GM12878 (cell line): ENCODE data around the gene GPC6. TPM values are rescaled to one million over a fixed set of nuclear protein-coding genes. Genes with fewer than 3 reads are reported as not detected.

Experiments
- ATAC-seq: fragments of 200-7000 bp; cut with Tn5 transposase; 3 replicates; pipeline ENCODE4 v1.9.1; 2020; ENCODE audit warnings: mild to moderate bottlenecking, moderate library complexity
- BruUV-seq: library from RNA; stranded (reverse); fragments of 400-500 nt; replicated peaks from 2 replicates; lab custom pipeline; 2021; lab: Mats Ljungman, UMichigan
- CTCF ChIA-PET: fragments of 300-600 bp; sonication (Branson Sonifier 250); formaldehyde crosslinking; extraction: SDS; loops from one replicate; lab custom pipeline; 2021; ENCODE audit warnings: inconsistent platforms; lab: Yijun Ruan, JAX
- POLR2A ChIA-PET: fragments of 350-600 bp; formaldehyde crosslinking; extraction: SDS; loops from one replicate; lab custom pipeline; 2021; ENCODE audit warnings: inconsistent platforms; lab: Charles Lee
- RAD21 ChIA-PET: fragments of 300-600 bp; sonication (Branson Sonifier 250); formaldehyde crosslinking; loops from one replicate; lab custom pipeline; 2023; ENCODE audit warnings: antibody characterized with exemption; ENCODE audit not compliant: unreplicated experiment; lab: Charles Lee
- SMC1A ChIA-PET: fragments of 300-600 bp; sonication (Branson Sonifier 250); formaldehyde crosslinking; loops from one replicate; lab custom pipeline; 2023; ENCODE audit not compliant: unreplicated experiment, uncharacterized antibody; lab: Charles Lee
- DNase-seq: peaks from one replicate; pipeline ENCODE4 v3.0.0-alpha.2; 2011; ENCODE audit warnings: low read depth, low spot score
- FAIRE-seq: peaks from 3 replicates; lab custom pipeline; 2011; peaks lifted over from hg19 to GRCh38; lab: Jason Lieb, UNC
- H2AFZ ChIP-seq: 2 replicates; pipeline ENCODE4 v1.6.0; 2011; ENCODE audit warnings: low read depth, low read length, control low read depth; ENCODE audit not compliant: control insufficient read depth
- H3K27ac ChIP-seq: 2 replicates; pipeline ENCODE4 v1.5.1; 2011; ENCODE audit warnings: control low read depth; ENCODE audit not compliant: control insufficient read depth, insufficient read depth
- H3K27me3 ChIP-seq, 2 experiments: replicated peaks in 1 of 2; 2 replicates each; pipeline versions ENCODE4 v1.6.0 to v1.6.1; 2011; ENCODE audit warnings: low read length in 1 of 2; ENCODE audit not compliant: control insufficient read depth in 2 of 2, insufficient read depth in 2 of 2
- H3K36me3 ChIP-seq, 2 experiments: 2 replicates each; pipeline ENCODE4 v1.5.1; 2011; ENCODE audit warnings: low read length in 1 of 2; ENCODE audit not compliant: control insufficient read depth in 2 of 2, insufficient read depth in 2 of 2
- H3K4me1 ChIP-seq: 2 replicates; pipeline ENCODE4 v1.6.1; 2011; ENCODE audit warnings: mild to moderate bottlenecking, low read length, moderate library complexity, mixed read lengths; ENCODE audit not compliant: control insufficient read depth, insufficient read depth
- H3K4me2 ChIP-seq: 2 replicates; pipeline ENCODE4 v1.6.0; 2011; ENCODE audit warnings: control low read depth; ENCODE audit not compliant: control insufficient read depth, insufficient read depth
- H3K4me3 ChIP-seq: fragments of 200-600 bp; sonication (generic); 2 replicates; pipeline ENCODE4 v1.5.1; 2016
- H3K79me2 ChIP-seq: 2 replicates; pipeline ENCODE4 v1.6.0; 2011; ENCODE audit warnings: low read length; ENCODE audit not compliant: control insufficient read depth, insufficient read depth
- H3K9ac ChIP-seq: 2 replicates; pipeline ENCODE4 v1.8.0; 2011; ENCODE audit warnings: low read length, control low read depth, mixed read lengths; ENCODE audit not compliant: control insufficient read depth, insufficient read depth
- H3K9me3 ChIP-seq: replicated peaks from 3 replicates; pipeline ENCODE4 v1.5.1; 2011; ENCODE audit warnings: mild to moderate bottlenecking, low read length; ENCODE audit not compliant: control insufficient read depth, insufficient read depth
- H4K20me1 ChIP-seq: 2 replicates; pipeline ENCODE4 v1.6.0; 2011; ENCODE audit not compliant: control insufficient read depth, insufficient read depth
- EP300 ChIP-seq, 2 experiments: fragments of 150-350 bp in 1 of 2; IDR thresholded peaks; 2 replicates each; pipeline ENCODE4 v1.6.1; 2011 to 2012; ENCODE audit warnings: low read depth in 2 of 2, low read length in 2 of 2, borderline replicate concordance in 1 of 2, improper control_type of control experiment in 1 of 2, inconsistent platforms in 1 of 2; ENCODE audit not compliant: control insufficient read depth in 1 of 2
- ETV6 ChIP-seq, 2 experiments: fragments of 450-650 bp in 1 of 2; IDR thresholded peaks in 1 of 2; conservative IDR thresholded peaks in 1 of 2; 2 replicates each; pipeline ENCODE4 v1.6.1; 2014; ENCODE audit warnings: antibody characterized with exemption in 1 of 2, borderline replicate concordance in 1 of 2, low read depth in 1 of 2, mild to moderate bottlenecking in 1 of 2, moderate library complexity in 1 of 2
- IRF3 ChIP-seq: fragments of 450-650 bp; IDR thresholded peaks from 2 replicates; pipeline ENCODE4 v1.6.1; 2014; ENCODE audit warnings: mild to moderate bottlenecking
- NFYA ChIP-seq: IDR thresholded peaks from 2 replicates; pipeline ENCODE4 v1.6.1; 2011; ENCODE audit warnings: low read depth, mild to moderate bottlenecking, low read length, improper control_type of control experiment, borderline replicate concordance
- RELA ChIP-seq: fragments of 450-650 bp; IDR thresholded peaks from 2 replicates; pipeline ENCODE4 v1.8.0; 2014; ENCODE audit warnings: borderline replicate concordance; ENCODE audit not compliant: partially characterized antibody
- SREBF1 ChIP-seq: IDR thresholded peaks from 2 replicates; pipeline ENCODE4 v1.6.1; 2012; ENCODE audit warnings: mild to moderate bottlenecking, low read length
- WGBS: methylation state at CpG from one replicate; pipeline ENCODE4 v1.1.6; 2016; ENCODE audit warnings: low lambda C conversion rate; ENCODE audit not compliant: insufficient replicate concordance, insufficient coverage; ENCODE audit errors: missing lambda C conversion rate; 5-methylcytosine and 5-hydroxymethylcytosine counted together
- in situ Hi-C: fragments of 300-500 bp; cut with MboI; formaldehyde crosslinking; loops from 9 replicates; pipeline ENCODE4 v1.14.3; 2018; ENCODE audit warnings: mixed read lengths
- intact Hi-C: fragments of 100-400 bp; cut with micrococcal nuclease; formaldehyde crosslinking; loops from one replicate; pipeline ENCODE4 v1.14.2; 2022; ENCODE audit not compliant: unreplicated experiment
- polyA plus RNA-seq, 11 experiments: library from polyadenylated mRNA; depleted of rRNA in 4 of 11; unstranded in 6 of 11; stranded (reverse) in 5 of 11; fragments of >200 nt; fragmentation: Nextera tagmentation in 4 of 11; fragmentation: Illumina TruSeq in 1 of 11; extraction: Ambion mirVana in 4 of 11; extraction: Trizol in 1 of 11; gene quantifications; 1 replicate in 1 of 11; 2 replicates in 10 of 11; pipeline versions ENCODE4 v1.2.1 to v1.2.3, GENCODE V29; 2011 to 2016; ENCODE audit warnings: inconsistent platforms in 2 of 11, missing spikeins in 2 of 11, low read depth in 1 of 11
- total RNA-seq, 4 experiments: library from RNA; depleted of rRNA in 3 of 4; stranded (reverse); fragments of >200 nt in 3 of 4; fragmentation: Illumina TruSeq in 1 of 4; extraction: Trizol in 1 of 4; gene quantifications; 2 replicates each; pipeline versions ENCODE4 v1.2.1 to v1.2.3, GENCODE V29; 2013 to 2021

GPC6 gene
- total and polyA plus RNA-seq, 10 of the 15 experiments (the other 5 are each of a cell fraction or from before 2014, with no cell fraction given): 0.03 to 0.04 (median 0.03) TPM; not detected in 7

GRCh38 chr13:93361703-93362102 lies 135.1 kb downstream of the GPC6 start:
- SMC1A ChIA-PET: no interaction called here
- Histone ChIP-seq H3K27ac (no peak overlapping the region), H3K79me2 (no peaks in the 10 kb centered on the region), H2AFZ (no peak overlapping the region), H3K27me3 (no peaks in the 10 kb centered on the region), H3K9me3 (no peaks in the 10 kb centered on the region), H3K9ac (no peak overlapping the region), H3K4me2 (no peak overlapping the region), H3K4me1 (no peaks in the 10 kb centered on the region), H4K20me1 (no peaks in the 10 kb centered on the region), H3K36me3 (no peaks in the 10 kb centered on the region), H3K4me3 (no peak overlapping the region)
- no peak for DNase-seq
- CTCF ChIA-PET: no interaction called here
- WGBS: 0% methylated on average over 3 of the region's 3 CpGs
- intact Hi-C loops: no loop called here
- no TSS peak for BruUV-seq
- TF ChIP-seq EP300 (IDR thresholded peaks at IDR 0.05; ENCODE audit: borderline replicate concordance in 1 of 2, control insufficient read depth in 1 of 2, low read depth in 2 of 2, low read length in 2 of 2) (no peak), RELA (no peak), IRF3 (no peak), ETV6 (conservative IDR thresholded peaks at IDR 0.05 in 1 of 2, IDR thresholded peaks at IDR 0.05 in 1 of 2; ENCODE audit: borderline replicate concordance in 1 of 2, low read depth in 1 of 2) (no peak), SREBF1 (no peak), NFYA (no peak)
- in situ Hi-C loops: no loop called here
- POLR2A ChIA-PET: no interaction called here
- RAD21 ChIA-PET: no interaction called here
- no peak for ATAC-seq
- no peak for FAIRE-seq
